Measurements from ENCODE around the gene RBX1. TPM values are rescaled to one million over a fixed set of nuclear protein-coding genes. Genes with fewer than 3 reads are reported as not detected.

The RBX1 gene
- total and polyA plus RNA-seq, 2 of the 4 experiments (the other 2 are of a cell fraction): 72.4 to 84.5 TPM

DNA sequence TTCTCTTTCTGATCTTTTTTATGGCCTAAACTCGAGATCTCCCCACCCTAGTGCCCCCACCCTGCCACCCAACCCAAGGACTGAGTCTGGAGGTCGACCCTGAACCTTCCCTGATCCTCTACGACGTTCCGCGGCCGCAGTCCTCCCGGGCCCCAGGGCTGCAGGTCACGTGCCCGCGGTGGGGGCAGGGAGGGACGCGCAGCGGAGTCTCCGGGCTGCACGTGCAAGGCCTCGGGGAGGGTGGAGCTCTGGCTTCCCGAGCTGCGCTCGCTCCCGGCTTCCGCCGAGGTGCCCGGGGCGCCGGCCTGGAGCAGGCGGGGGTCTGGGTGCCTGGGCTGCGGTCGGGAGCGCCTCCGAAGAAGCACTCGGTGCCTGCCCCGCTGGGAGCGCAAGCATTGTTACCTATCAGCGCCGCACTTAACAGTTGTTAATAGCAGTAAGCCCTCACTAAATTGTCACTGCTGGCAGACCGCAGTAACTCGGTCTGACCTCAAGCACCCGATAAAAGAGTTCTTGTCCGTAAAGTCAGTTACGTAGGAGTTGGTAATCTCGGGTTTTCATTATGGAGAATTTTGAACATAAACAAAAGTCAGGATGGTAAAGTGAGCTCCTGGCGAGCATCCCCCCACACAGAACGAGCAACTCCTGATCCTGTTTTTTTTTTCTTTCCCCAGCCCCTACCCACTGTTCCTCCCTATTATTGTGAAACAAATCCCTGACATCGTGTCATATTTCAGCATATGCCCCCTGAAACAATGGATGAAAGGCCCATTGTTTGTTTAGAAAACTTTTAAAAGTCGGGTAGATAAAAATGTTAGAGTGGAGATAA is 71.5 kb downstream of the RBX1 start:
- peak; percentile 87 for ATAC-seq (ENCODE audit: low read depth)
- peaks cover 0 to 14% of the 10 kb centered on the region in 2 experiments; a peak in 2 of 4 replicates for H3K79me1 ChIP-seq (ENCODE audit: low read depth in 1 of 2, low read length in 2 of 2)
- no peaks in the 10 kb centered on the region for H3K27me3 ChIP-seq (ENCODE audit: control insufficient read depth, insufficient read depth, low read length)
- H3K14ac ChIP-seq (replicated peaks; ENCODE audit: low read depth, low read length): peak overlapping the region; percentile 75
- peak overlapping the region; percentile 79 for H3K27ac ChIP-seq (ENCODE audit: insufficient read depth, low read length)
- WGBS, 2 experiments (ENCODE audit: extremely low coverage in 2 of 2, insufficient read length in 1 of 2): 11 to 100% methylated on average over 1 to 7 of the region's 46 CpGs
- peak overlapping the region; percentile 79; the same call in 1 of the 2 replicates for H3K23ac ChIP-seq (ENCODE audit: low read depth, low read length)
- H3K4me3 ChIP-seq (ENCODE audit: insufficient read depth, low read depth, low read length): peak overlapping the region; percentile 54
- H3K56ac ChIP-seq (ENCODE audit: extremely low read depth, insufficient read depth, low read length): peak overlapping the region; percentile 36; the same call in 1 of the 2 replicates
- H4K5ac ChIP-seq (ENCODE audit: low read depth, low read length): peak overlapping the region; percentile 65
- intact Hi-C loops (cut with micrococcal nuclease) (loop anchor here (1.0 to 5.0 kb wide), 2 partner anchors 69 to 70 kb away; partner anchors contain the start of gene RBX1), dilution Hi-C loops (cut with HindIII; ENCODE audit: low sequenced_read_pairs, unreplicated experiment) (no loop called here), in situ Hi-C loops (cut with MboI; ENCODE audit: low sequenced_read_pairs) (no loop called here)
- peak overlapping the region; percentile 96 for H2AK9ac ChIP-seq (replicated peaks; ENCODE audit: low read depth, low read length, poor library complexity)
- ChIA-PET POLR2A (ENCODE audit: unreplicated experiment) (interaction anchor here (1.4 kb wide), 1 partner anchor 8 kb away, joined by 3 read pairs; no protein-coding TSS in a partner anchor), CTCF (interaction anchor here (0.6 kb wide), 2 partner anchors 38 to 270 kb away, joined by 4 read pairs; no protein-coding TSS in a partner anchor)
- peak overlapping the region; percentile 78 for H3K4me2 ChIP-seq (ENCODE audit: low read depth, low read length)
- H2BK5ac ChIP-seq (ENCODE audit: low read depth, low read length, poor library complexity, severe bottlenecking): peak overlapping the region; percentile 56
- H2AK5ac ChIP-seq (ENCODE audit: low read depth, low read length): peak overlapping the region; percentile 3; the same call in 1 of the 2 replicates
- peaks cover 9% of the 10 kb centered on the region for H3K4me1 ChIP-seq (ENCODE audit: control insufficient read depth, insufficient read depth, low read length)
- peak overlapping the region; percentile 31; the same call in 1 of the 2 replicates for H2BK20ac ChIP-seq (ENCODE audit: low read depth, low read length)
- peak; percentile 76 for DNase-seq
- H4K91ac ChIP-seq (ENCODE audit: insufficient read depth, low read depth, low read length): peak overlapping the region; percentile 57
- H3K4ac ChIP-seq (ENCODE audit: low read depth, low read length): peak overlapping the region; percentile 84
- H3K9me3 ChIP-seq (ENCODE audit: control insufficient read depth, insufficient read depth, low read length): no peaks in the 10 kb centered on the region
- H3K36me3 ChIP-seq (ENCODE audit: control insufficient read depth, insufficient read depth, low read length): no peaks in the 10 kb centered on the region
- H2BK15ac ChIP-seq (ENCODE audit: low read depth, low read length): peak overlapping the region; percentile 48; the same call in 1 of the 3 replicates
- peak overlapping the region; percentile 67 for H2BK120ac ChIP-seq (ENCODE audit: low read depth, low read length)
- H3K9ac ChIP-seq (ENCODE audit: low read depth, low read length): peak overlapping the region; percentile 84
- H4K8ac ChIP-seq (ENCODE audit: low read depth in 2 of 2, low read length in 2 of 2): peak overlapping the region; percentile 86 to 96
- H3K9me1 ChIP-seq (ENCODE audit: insufficient read depth, low read length): peaks cover 7% of the 10 kb centered on the region
- peak overlapping the region; percentile 56 for H3K18ac ChIP-seq (ENCODE audit: low read depth, low read length)
- no TSS peak for BruUV-seq (replicated peaks)
- no peaks in the 10 kb centered on the region for H4K20me1 ChIP-seq (ENCODE audit: insufficient read depth, low read length)
- peak overlapping the region; percentile 88 for H2AFZ ChIP-seq (replicated peaks; ENCODE audit: low read length, poor library complexity)
- TF ChIP-seq, protein P1, sequence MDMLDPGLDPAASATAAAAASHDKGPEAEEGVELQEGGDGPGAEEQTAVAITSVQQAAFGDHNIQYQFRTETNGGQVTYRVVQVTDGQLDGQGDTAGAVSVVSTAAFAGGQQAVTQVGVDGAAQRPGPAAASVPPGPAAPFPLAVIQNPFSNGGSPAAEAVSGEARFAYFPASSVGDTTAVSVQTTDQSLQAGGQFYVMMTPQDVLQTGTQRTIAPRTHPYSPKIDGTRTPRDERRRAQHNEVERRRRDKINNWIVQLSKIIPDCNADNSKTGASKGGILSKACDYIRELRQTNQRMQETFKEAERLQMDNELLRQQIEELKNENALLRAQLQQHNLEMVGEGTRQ (IDR thresholded peaks at IDR 0.05; ENCODE audit: low read depth, low read length): peak; percentile 95
- TF ChIP-seq MAZ (IDR thresholded peaks at IDR 0.05; ENCODE audit: borderline replicate concordance, low read depth, low read length) (peak; percentile 65; the same call in 1 of the 2 replicates), POLR2A (IDR thresholded peaks at IDR 0.05; ENCODE audit: low read depth, low read length) (no peak), RCOR1 (IDR thresholded peaks at IDR 0.05; ENCODE audit: insufficient replicate concordance, low read length) (no peak), MXI1 (IDR thresholded peaks at IDR 0.05; ENCODE audit: borderline replicate concordance, low read depth, low read length) (peak; percentile 52; the same call in 1 of the 2 replicates), ELK1 (IDR thresholded peaks at IDR 0.05; ENCODE audit: borderline replicate concordance, low read depth, low read length) (no peak), BHLHE40 (IDR thresholded peaks at IDR 0.05; ENCODE audit: low read depth, low read length) (peak; percentile 99), NFE2L2 (IDR thresholded peaks at IDR 0.05; ENCODE audit: low read depth, low read length) (no peak), CEBPB (IDR thresholded peaks at IDR 0.05; ENCODE audit: low read depth, low read length) (peak; percentile 39; the same call in 1 of the 2 replicates), RFX5 (IDR thresholded peaks at IDR 0.05; ENCODE audit: low read depth, low read length) (no peak), FOS (IDR thresholded peaks at IDR 0.05; ENCODE audit: low read depth, low read length) (no peak), MAFK (IDR thresholded peaks at IDR 0.05; ENCODE audit: low read depth, low read length) (no peak)
- TF ChIP-seq, protein P2, sequence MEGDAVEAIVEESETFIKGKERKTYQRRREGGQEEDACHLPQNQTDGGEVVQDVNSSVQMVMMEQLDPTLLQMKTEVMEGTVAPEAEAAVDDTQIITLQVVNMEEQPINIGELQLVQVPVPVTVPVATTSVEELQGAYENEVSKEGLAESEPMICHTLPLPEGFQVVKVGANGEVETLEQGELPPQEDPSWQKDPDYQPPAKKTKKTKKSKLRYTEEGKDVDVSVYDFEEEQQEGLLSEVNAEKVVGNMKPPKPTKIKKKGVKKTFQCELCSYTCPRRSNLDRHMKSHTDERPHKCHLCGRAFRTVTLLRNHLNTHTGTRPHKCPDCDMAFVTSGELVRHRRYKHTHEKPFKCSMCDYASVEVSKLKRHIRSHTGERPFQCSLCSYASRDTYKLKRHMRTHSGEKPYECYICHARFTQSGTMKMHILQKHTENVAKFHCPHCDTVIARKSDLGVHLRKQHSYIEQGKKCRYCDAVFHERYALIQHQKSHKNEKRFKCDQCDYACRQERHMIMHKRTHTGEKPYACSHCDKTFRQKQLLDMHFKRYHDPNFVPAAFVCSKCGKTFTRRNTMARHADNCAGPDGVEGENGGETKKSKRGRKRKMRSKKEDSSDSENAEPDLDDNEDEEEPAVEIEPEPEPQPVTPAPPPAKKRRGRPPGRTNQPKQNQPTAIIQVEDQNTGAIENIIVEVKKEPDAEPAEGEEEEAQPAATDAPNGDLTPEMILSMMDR (conservative IDR thresholded peaks at IDR 0.05; ENCODE audit: low read depth, low read length): no peak

Measured in IMR-90 (cell line).